ENCODE measurements around the gene APP. TPM values are rescaled to one million over a fixed set of nuclear protein-coding genes. Genes with fewer than 3 reads are reported as not detected.

APP gene
- total and polyA plus RNA-seq, 2 of the 13 experiments (the other 11 are each of a cell fraction or from before 2014, with no cell fraction given): 70.6 to 262 TPM

DNA sequence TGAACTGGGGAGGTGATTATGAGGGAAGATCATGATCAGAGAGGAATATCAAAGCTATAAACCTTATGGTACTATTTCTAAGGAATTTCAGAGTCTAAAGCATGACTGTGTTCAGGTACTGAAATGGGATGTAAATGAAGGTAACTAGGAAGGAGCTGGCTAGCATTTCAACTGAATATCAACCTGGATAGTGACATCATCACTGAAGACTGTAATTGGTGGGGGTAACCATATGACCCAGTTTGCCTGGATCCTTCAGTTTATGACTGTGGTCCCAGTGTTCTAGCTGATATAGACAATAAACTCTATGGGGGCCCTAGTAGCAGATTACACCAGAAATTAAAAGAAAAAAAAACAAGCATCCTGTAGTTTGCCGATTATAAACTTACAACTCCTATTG lies 120.8 kb downstream of the APP start:
- no peak overlapping the region for H3K27ac ChIP-seq (ENCODE audit: extremely low read length, insufficient read depth, low read length)
- CTCF ChIA-PET (ENCODE audit: low intra/inter-chr PET ratio, low total read pairs): no interaction called here
- 55% methylated on average over 1 of the region's 1 CpG for WGBS (ENCODE audit: low lambda C conversion rate)
- no peak overlapping the region for H2AFZ ChIP-seq (ENCODE audit: low read length)
- H3K9me3 ChIP-seq (ENCODE audit: low read length): no peaks in the 10 kb centered on the region
- H3K4me1 ChIP-seq (ENCODE audit: insufficient read depth, low read length): no peaks in the 10 kb centered on the region
- in situ Hi-C loops (cut with HindIII; ENCODE audit: extremely low pct_ligation_motif_present, low pct_unique_long_range_greater_than_20kb) (no loop called here), intact Hi-C loops (cut with micrococcal nuclease; ENCODE audit: unreplicated experiment) (no loop called here)
- POLR2A ChIA-PET: no interaction called here
- peaks cover 2 to 16% of the 10 kb centered on the region in 2 experiments; a peak in 4 of 5 replicates for H3K36me3 ChIP-seq (replicated peaks in 1 of 2; ENCODE audit: control insufficient read depth in 1 of 2, insufficient read depth in 2 of 2, low read length in 2 of 2)
- TF ChIP-seq ZNF644 (CRISPR knock-in tag; IDR thresholded peaks at IDR 0.05; ENCODE audit: low read depth) (no peak), CREB1 (IDR thresholded peaks at IDR 0.05) (peak; percentile 45; the same call in 1 of the 2 replicates), CREB1 (CRISPR knock-in tag; IDR thresholded peaks at IDR 0.05) (no peak), ATF7 (IDR thresholded peaks at IDR 0.05) (peak; percentile 66), ATF7 (CRISPR knock-in tag; IDR thresholded peaks at IDR 0.05) (no peak)
- FAIRE-seq: no peak
- no peaks in the 10 kb centered on the region for H3K79me2 ChIP-seq (ENCODE audit: insufficient read depth, low read length)
- TSS peak; percentile 11 for BruUV-seq (replicated peaks)
- no peaks in the 10 kb centered on the region for H3K27me3 ChIP-seq (ENCODE audit: control insufficient read depth in 1 of 2, insufficient read depth in 2 of 2, low read length in 2 of 2)
- no peak for ATAC-seq
- H4K20me1 ChIP-seq (ENCODE audit: insufficient read depth, low read length): no peaks in the 10 kb centered on the region
- no peak overlapping the region for H3K9ac ChIP-seq (ENCODE audit: insufficient read depth, low read depth, low read length)
- H3K4me2 ChIP-seq (ENCODE audit: low read depth, low read length): no peak overlapping the region
- no peak for DNase-seq (ENCODE audit: low spot score)
- H3K4me3 ChIP-seq (replicated peaks in 1 of 3; ENCODE audit: insufficient read depth in 1 of 3, low read depth in 2 of 3, low read length in 3 of 3): no peak overlapping the region

DNA sequence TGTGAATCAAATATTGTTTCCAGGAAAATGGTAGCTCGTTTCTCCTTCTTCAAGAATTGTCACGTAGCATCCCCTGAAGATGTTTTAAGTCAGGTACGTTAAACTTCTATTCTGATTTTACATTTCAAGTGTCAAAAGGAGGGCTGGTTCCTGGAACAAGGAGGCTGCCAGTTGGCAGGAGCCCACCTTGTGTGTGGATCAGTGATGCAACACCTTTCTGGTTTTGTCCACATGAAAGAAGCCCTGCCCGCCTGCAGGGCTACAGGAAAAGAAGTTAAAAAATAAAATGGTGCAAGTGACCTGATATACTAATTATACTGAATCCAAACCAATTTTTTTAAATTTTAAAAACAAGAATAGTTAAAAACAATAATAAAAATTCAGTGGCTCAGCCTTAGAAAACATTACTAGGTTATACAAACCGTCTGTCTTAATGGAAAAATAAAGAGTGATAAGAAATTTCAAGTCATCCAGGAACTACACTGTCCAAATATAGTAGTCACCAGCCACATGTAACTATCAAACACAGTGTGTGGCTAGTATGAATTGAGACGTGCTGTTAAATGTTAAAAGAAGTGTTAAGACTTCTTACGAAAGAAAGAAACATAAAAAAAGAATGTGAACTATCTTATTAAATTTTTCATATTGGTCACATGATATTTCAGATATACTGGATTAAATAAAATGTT lies 123.1 kb downstream of the APP start:
- ATAC-seq: no peak
- Histone ChIP-seq H3K27ac (ENCODE audit: extremely low read length, insufficient read depth, low read length) (no peak overlapping the region), H3K79me2 (ENCODE audit: insufficient read depth, low read length) (no peaks in the 10 kb centered on the region), H3K4me2 (ENCODE audit: low read depth, low read length) (no peak overlapping the region), H3K9ac (ENCODE audit: insufficient read depth, low read depth, low read length) (no peak overlapping the region), H3K4me1 (ENCODE audit: insufficient read depth, low read length) (no peaks in the 10 kb centered on the region), H3K36me3 (replicated peaks in 1 of 2; ENCODE audit: control insufficient read depth in 1 of 2, insufficient read depth in 2 of 2, low read length in 2 of 2) (peaks cover 2 to 16% of the 10 kb centered on the region in 2 experiments; a peak in 3 of 5 replicates), H4K20me1 (ENCODE audit: insufficient read depth, low read length) (no peaks in the 10 kb centered on the region), H3K9me3 (ENCODE audit: low read length) (no peaks in the 10 kb centered on the region), H3K4me3 (replicated peaks in 1 of 3; ENCODE audit: insufficient read depth in 1 of 3, low read depth in 2 of 3, low read length in 3 of 3) (no peak overlapping the region), H2AFZ (ENCODE audit: low read length) (no peak overlapping the region), H3K27me3 (ENCODE audit: control insufficient read depth in 1 of 2, insufficient read depth in 2 of 2, low read length in 2 of 2) (no peaks in the 10 kb centered on the region)
- 59% methylated on average over 7 of the region's 7 CpGs for WGBS (ENCODE audit: low lambda C conversion rate)
- DNase-seq (ENCODE audit: low spot score): no peak
- intact Hi-C loops (cut with micrococcal nuclease; ENCODE audit: unreplicated experiment): no loop called here
- no TSS peak for BruUV-seq (replicated peaks)
- ChIA-PET CTCF (ENCODE audit: low intra/inter-chr PET ratio, low total read pairs) (no interaction called here), POLR2A (no interaction called here)
- no peak for FAIRE-seq
- in situ Hi-C loops (cut with HindIII; ENCODE audit: extremely low pct_ligation_motif_present, low pct_unique_long_range_greater_than_20kb): no loop called here
- TF ChIP-seq, protein P1, sequence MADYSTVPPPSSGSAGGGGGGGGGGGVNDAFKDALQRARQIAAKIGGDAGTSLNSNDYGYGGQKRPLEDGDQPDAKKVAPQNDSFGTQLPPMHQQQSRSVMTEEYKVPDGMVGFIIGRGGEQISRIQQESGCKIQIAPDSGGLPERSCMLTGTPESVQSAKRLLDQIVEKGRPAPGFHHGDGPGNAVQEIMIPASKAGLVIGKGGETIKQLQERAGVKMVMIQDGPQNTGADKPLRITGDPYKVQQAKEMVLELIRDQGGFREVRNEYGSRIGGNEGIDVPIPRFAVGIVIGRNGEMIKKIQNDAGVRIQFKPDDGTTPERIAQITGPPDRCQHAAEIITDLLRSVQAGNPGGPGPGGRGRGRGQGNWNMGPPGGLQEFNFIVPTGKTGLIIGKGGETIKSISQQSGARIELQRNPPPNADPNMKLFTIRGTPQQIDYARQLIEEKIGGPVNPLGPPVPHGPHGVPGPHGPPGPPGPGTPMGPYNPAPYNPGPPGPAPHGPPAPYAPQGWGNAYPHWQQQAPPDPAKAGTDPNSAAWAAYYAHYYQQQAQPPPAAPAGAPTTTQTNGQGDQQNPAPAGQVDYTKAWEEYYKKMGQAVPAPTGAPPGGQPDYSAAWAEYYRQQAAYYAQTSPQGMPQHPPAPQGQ (CRISPR knock-in tag; IDR thresholded peaks at IDR 0.05; ENCODE audit: borderline replicate concordance): no peak
- TF ChIP-seq HES4 (CRISPR knock-in tag; IDR thresholded peaks at IDR 0.05; ENCODE audit: borderline replicate concordance) (no peak), CBX1 (IDR thresholded peaks at IDR 0.05; ENCODE audit: low read depth) (no peak), RBM39 (IDR thresholded peaks at IDR 0.05; ENCODE audit: low read depth, low read length, poor library complexity, severe bottlenecking) (no peak), PHF21A (CRISPR knock-in tag; IDR thresholded peaks at IDR 0.05) (no peak), ZNF891 (CRISPR knock-in tag; IDR thresholded peaks at IDR 0.05) (no peak), ZNF614 (CRISPR knock-in tag; IDR thresholded peaks at IDR 0.05; ENCODE audit: borderline replicate concordance) (no peak), NFYB (CRISPR knock-in tag; IDR thresholded peaks at IDR 0.05) (no peak), JARID2 (CRISPR knock-in tag; IDR thresholded peaks at IDR 0.05; ENCODE audit: insufficient replicate concordance) (no peak), HNRNPUL1 (IDR thresholded peaks at IDR 0.05; ENCODE audit: low read depth, low read length) (no peak), PCBP2 (optimal IDR thresholded peaks at IDR 0.05; ENCODE audit: low read depth, low read length, poor library complexity, severe bottlenecking) (no peak)
- TF ChIP-seq, protein P2, sequence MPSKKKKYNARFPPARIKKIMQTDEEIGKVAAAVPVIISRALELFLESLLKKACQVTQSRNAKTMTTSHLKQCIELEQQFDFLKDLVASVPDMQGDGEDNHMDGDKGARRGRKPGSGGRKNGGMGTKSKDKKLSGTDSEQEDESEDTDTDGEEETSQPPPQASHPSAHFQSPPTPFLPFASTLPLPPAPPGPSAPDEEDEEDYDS (CRISPR knock-in tag; IDR thresholded peaks at IDR 0.05): no peak

All from HepG2 (cell line).